ENCODE data around the gene ADGRG7.
"Not testable (repeated sequence)": the region's sequence is repeated elsewhere in the genome, so short reads cannot be mapped to it uniquely, and the experiment has no call there.

The ADGRG7 gene

GRCh38 chr3:100609305-100609704 is at the start of gene ADGRG7:
ADGRG7 (plus strand) TSS chr3:100609601; CDS start chr3:100609857, 256 bp downstream.
- peak; percentile 62 for DNase-seq
- in situ Hi-C loops (cut with MboI; ENCODE audit: low pct_unique_long_range_greater_than_20kb, low sequenced_read_pairs) = no loop called here

- in situ Hi-C loops (cut with MboI; ENCODE audit: low pct_unique_long_range_greater_than_20kb, low sequenced_read_pairs) = no loop called here
Measured at GRCh38 chr3:100560426-100560825, 49.0 kb upstream of the ADGRG7 start.

GRCh38 chr3:100561459-100562158 is 47.8 kb upstream of the ADGRG7 start:
- in situ Hi-C loops (cut with MboI; ENCODE audit: low pct_unique_long_range_greater_than_20kb, low sequenced_read_pairs) = no loop called here
- no peak for DNase-seq

More at GRCh38 chr3:100560426-100560825, 49.0 kb upstream of the ADGRG7 start:
- no peak for DNase-seq

- in situ Hi-C loops (cut with MboI; ENCODE audit: low pct_unique_long_range_greater_than_20kb, low sequenced_read_pairs) = no loop called here
Measured at GRCh38 chr3:100562224-100562857, 47.1 kb upstream of the ADGRG7 start.

GRCh38 chr3:100563228-100563627 is 46.2 kb upstream of the ADGRG7 start:
- in situ Hi-C loops (cut with MboI; ENCODE audit: low pct_unique_long_range_greater_than_20kb, low sequenced_read_pairs) = no loop called here
- no peak for DNase-seq

More at GRCh38 chr3:100562224-100562857, 47.1 kb upstream of the ADGRG7 start:
- DNase-seq = no peak

GRCh38 chr3:100563652-100564211 is 45.7 kb upstream of the ADGRG7 start:
- in situ Hi-C loops (cut with MboI; ENCODE audit: low pct_unique_long_range_greater_than_20kb, low sequenced_read_pairs) = no loop called here
- no peak for DNase-seq

GRCh38 chr3:100570811-100571210 is 38.6 kb upstream of the ADGRG7 start:
- DNase-seq = no peak
- in situ Hi-C loops (cut with MboI; ENCODE audit: low pct_unique_long_range_greater_than_20kb, low sequenced_read_pairs) = no loop called here

GRCh38 chr3:100574536-100574935 is 34.9 kb upstream of the ADGRG7 start:
- in situ Hi-C loops (cut with MboI; ENCODE audit: low pct_unique_long_range_greater_than_20kb, low sequenced_read_pairs) = no loop called here
- DNase-seq = no peak

GRCh38 chr3:100575704-100576103 is 33.7 kb upstream of the ADGRG7 start:
- no peak for DNase-seq
- in situ Hi-C loops (cut with MboI; ENCODE audit: low pct_unique_long_range_greater_than_20kb, low sequenced_read_pairs) = no loop called here

GRCh38 chr3:100577382-100578008 is 31.9 kb upstream of the ADGRG7 start:
- DNase-seq = no peak
- in situ Hi-C loops (cut with MboI; ENCODE audit: low pct_unique_long_range_greater_than_20kb, low sequenced_read_pairs) = no loop called here

GRCh38 chr3:100578646-100579045 is 30.8 kb upstream of the ADGRG7 start:
- in situ Hi-C loops (cut with MboI; ENCODE audit: low pct_unique_long_range_greater_than_20kb, low sequenced_read_pairs) = no loop called here

GRCh38 chr3:100580147-100580546 is 29.3 kb upstream of the ADGRG7 start:
- in situ Hi-C loops (cut with MboI; ENCODE audit: low pct_unique_long_range_greater_than_20kb, low sequenced_read_pairs) = no loop called here
- DNase-seq = no peak

More at GRCh38 chr3:100578646-100579045, 30.8 kb upstream of the ADGRG7 start:
- DNase-seq = no peak

GRCh38 chr3:100581650-100582049 is 27.8 kb upstream of the ADGRG7 start:
- in situ Hi-C loops (cut with MboI; ENCODE audit: low pct_unique_long_range_greater_than_20kb, low sequenced_read_pairs) = no loop called here
- DNase-seq = no peak

- DNase-seq; in situ Hi-C loops (cut with MboI; ENCODE audit: low pct_unique_long_range_greater_than_20kb, low sequenced_read_pairs): not testable (repeated sequence)
Measured at GRCh38 chr3:100582157-100582556, 27.2 kb upstream of the ADGRG7 start.

- in situ Hi-C loops (cut with MboI; ENCODE audit: low pct_unique_long_range_greater_than_20kb, low sequenced_read_pairs) = no loop called here
- DNase-seq = no peak
Measured at GRCh38 chr3:100584101-100584660, 25.2 kb upstream of the ADGRG7 start.

GRCh38 chr3:100586832-100587231 is 22.6 kb upstream of the ADGRG7 start:
- DNase-seq = no peak
- in situ Hi-C loops (cut with MboI; ENCODE audit: low pct_unique_long_range_greater_than_20kb, low sequenced_read_pairs) = no loop called here

GRCh38 chr3:100588251-100588650 is 21.1 kb upstream of the ADGRG7 start:
- in situ Hi-C loops (cut with MboI; ENCODE audit: low pct_unique_long_range_greater_than_20kb, low sequenced_read_pairs) = no loop called here
- DNase-seq = no peak

GRCh38 chr3:100590114-100590839 is 19.1 kb upstream of the ADGRG7 start:
- peak; percentile 75 for DNase-seq
- in situ Hi-C loops (cut with MboI; ENCODE audit: low pct_unique_long_range_greater_than_20kb, low sequenced_read_pairs) = no loop called here

GRCh38 chr3:100590840-100591147 is 18.6 kb upstream of the ADGRG7 start:
- DNase-seq = no peak
- in situ Hi-C loops (cut with MboI; ENCODE audit: low pct_unique_long_range_greater_than_20kb, low sequenced_read_pairs) = no loop called here

Data from KBM-7 (cell line).